Stimulated activated CD4-positive, alpha-beta T cell treated with anti-CD3 and anti-CD28 coated beads, Interleukin-1b, Interleukin-23, amount 100 ng/mL, for 1 hour (primary cell): ENCODE data around the gene SLC35D1.
"Not testable (repeated sequence)": the region's sequence is repeated elsewhere in the genome, so short reads cannot be mapped to it uniquely, and the experiment has no call there.

Experiments used
- DNase-seq, 2 donors: peaks; one replicate each; pipeline ENCODE4 v3.0.0-alpha.2; 2020; ENCODE audit warnings: low read depth in 2 of 2

The SLC35D1 gene

DNA sequence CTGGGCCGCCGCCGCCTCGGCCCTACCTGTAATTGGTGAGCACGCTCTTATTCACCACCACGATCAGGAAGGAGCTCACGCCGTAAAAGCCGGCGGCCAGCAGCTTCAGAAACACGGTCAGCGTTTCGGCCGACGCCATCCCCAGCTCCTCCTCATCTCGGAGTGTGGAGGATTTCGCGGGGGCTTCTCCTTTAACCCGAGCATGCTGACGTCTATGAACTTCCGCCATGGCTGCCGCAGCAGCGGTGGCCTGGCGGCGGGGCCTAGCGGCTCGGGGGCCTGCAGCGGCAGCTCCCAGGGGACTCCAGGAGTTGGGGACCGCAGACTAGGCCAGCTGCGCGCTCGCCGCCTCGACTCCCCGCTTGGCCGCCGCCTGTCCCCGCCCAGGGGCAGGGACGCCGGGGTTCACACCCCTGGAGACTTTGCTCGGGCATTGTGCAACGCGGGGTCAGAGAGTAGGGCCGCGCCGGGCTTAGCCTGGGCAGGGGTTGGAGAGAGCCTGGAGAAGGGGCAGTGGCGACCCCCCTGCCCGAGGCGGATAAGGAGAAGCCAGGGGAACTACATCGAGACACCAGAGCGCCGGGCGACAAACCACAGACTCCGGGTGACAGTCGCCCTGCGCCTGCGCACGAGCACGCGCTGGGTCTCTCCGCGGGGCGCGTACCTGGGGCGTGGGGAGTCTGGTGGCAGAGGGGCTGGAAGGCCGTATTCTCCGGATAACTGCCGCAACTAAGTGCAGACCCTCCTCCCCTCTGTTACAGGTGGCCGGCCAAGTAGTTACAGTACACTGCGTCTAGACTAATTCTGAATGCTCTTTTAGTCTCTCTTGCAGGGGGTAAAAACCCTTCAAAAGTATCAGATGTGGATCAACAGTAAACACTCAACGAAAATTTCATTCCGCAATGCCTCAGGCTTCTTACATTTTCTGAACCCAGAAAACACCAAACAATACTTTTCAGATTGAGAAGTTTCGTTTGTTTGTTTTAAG lies at the start of gene SLC35D1:
TSS of gene SLC35D1 (minus strand) at position 364 of the 988 bp plus-strand sequence. CDS start at position 229, 135 bp downstream.
- peak; percentile 53 to 61 for DNase-seq

DNA sequence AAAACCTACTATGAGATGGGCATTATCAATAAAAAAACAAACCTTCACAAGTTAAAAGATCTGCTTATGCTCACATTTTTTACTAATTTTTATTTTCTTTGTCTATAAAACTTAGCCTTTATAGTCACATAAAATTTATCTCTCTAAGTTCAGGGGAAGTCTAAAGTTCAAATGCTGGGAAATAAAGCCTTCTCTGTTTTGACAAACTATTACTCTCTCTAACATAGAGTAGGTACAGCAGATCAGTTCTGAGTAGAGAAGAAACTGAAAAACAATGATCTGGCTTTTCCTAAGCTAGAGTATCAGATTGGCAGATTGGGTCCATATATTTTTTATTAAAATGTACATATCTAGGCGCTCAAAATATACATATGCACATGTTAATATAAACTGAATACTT lies 49.6 kb upstream of the SLC35D1 start:
- no peak for DNase-seq

DNA sequence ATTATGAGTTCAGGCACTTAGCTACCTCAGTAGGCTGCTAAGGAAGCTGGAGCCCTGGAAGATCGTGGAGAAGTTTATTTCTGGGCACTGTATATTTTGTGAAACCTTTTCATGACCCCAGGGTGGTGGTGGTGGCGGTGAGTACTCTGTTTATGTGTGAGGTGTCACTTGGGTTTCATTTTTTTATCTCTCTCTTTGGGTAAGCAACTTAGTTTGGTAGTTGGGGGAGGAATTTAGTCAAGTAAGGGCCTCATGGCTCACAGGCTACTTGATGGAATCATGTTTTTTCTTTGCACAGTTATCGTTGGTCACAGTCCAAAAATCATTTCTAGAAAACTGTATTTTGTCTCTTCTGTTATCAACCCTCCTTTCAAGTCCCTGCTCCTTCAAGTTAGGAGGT lies 46.9 kb upstream of the SLC35D1 start:
- DNase-seq = no peak

DNA sequence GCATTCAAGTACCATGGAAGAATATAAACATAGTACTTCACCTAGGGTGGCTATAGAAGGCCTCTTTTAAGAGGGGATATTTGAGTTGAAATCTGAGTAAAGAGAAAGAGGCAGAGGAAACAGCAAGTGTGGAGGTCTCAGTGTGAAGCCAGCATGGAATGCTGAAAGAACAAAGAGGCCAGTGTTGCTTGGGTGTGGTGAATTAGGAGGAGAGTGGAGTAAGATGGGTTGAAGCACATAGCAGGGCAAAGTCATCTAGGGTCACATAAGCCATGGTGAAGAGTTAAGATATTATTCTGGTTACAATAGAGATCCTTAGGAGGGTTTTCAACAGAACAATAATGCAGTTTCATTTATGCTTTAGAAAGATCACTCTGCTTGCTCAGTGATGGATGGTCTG lies 43.4 kb upstream of the SLC35D1 start:
- no peak for DNase-seq

DNA sequence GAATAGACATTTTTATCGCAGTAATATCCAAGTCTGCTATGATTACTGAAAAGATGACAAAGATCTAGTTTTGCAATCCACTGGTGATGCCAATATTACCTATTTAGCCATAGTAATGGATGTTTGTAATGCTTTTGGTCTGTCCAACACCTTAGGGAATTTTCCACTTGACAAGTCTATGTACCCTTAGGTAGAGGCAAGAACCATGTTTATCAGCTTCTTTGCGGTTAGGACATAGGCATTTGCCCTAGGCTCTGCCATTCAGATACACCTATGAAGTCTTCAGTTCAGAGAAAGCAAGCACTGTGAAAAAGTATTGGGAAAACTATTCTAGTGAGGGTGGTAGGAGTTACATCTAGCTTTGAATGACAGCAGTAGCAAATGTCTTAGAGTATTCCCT lies 40.2 kb upstream of the SLC35D1 start:
- no peak for DNase-seq

DNA sequence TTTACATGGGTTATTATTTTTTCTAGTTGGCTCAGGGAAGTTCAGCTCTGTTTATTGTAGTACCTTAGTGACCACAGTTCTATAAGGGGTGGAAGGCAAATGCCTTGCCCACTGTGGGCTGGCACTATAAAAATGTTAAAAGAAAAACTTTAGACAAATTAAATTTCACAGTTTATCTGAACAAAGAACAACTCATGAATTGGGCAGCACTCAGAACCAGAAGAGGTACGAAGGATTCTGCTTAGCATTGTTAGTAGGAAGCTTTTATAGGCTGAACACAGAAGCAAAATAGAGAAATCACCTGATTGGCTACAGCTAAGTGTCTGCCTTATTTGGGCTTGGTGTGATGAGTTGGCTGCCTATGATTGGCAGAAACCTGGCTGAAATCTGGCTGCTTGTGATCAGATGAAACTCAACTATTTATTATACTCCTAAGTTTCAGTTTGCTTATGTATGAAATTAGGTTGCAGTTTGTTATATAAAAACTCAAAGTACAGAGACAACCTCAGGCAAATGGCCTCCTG lies 35.8 kb upstream of the SLC35D1 start:
- DNase-seq = no peak

DNA sequence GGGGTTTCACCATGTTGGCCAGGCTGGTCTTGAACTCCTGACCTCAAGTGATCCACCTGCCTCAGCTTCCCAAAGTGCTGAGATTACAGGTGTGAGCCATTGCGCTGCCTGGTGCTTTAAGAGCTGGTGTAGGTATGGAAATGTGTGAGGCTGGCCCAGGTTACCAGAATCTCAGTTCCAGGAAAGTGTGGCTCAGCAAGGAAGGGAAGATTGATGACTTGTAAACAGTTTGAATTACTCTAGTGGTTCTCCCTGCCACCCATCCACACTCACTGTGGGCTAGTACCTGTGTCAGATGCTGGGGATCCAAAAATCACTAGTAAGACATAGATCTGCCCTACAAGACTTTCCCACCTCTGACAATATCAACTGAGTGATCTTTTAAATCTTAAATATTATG lies 34.5 kb upstream of the SLC35D1 start:
- DNase-seq = no peak

DNA sequence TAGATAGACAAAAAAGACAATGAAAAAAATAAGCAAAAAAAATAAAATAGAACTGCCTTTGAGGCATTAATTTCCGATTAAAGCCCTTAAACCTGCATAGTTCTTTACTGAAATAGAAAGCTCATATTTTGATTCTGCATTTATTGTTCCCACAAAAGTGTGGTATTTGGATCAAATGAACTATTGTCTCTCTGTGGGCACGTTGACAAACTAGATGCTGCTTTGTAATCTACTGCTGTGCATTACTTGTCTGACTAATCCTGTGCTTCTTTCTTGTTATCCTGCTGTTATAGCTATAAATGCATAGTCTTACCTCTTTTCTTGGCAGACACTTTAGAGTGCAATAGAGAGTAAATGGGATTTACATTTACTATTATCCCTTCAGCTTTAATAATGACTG lies 31.4 kb upstream of the SLC35D1 start:
- DNase-seq = no peak

DNA sequence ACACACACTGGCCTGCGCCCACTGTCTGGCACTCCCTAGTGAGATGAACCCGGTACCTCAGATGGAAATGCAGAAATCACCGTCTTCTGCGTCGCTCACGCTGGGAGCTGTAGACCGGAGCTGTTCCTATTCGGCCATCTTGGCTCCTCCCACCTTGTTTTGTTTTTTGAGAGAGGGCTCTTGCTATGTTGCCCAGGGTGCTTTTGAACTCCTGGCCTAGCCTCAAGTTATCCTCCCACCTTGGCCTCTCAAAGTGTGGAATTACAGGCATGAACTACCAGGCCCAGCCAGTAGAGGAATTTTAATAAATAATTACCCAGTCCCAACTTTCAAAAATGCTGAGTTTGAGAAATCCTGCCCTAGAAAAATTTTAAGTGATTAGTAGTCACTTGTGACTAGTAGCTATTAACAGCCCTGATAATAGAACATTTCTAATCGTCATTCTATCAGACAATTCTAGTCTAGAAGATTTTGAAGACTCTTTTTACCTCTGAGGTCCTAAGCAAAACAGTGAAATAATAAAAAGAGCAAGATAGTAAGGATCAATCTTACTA lies 30.9 kb upstream of the SLC35D1 start:
- DNase-seq = no peak

DNA sequence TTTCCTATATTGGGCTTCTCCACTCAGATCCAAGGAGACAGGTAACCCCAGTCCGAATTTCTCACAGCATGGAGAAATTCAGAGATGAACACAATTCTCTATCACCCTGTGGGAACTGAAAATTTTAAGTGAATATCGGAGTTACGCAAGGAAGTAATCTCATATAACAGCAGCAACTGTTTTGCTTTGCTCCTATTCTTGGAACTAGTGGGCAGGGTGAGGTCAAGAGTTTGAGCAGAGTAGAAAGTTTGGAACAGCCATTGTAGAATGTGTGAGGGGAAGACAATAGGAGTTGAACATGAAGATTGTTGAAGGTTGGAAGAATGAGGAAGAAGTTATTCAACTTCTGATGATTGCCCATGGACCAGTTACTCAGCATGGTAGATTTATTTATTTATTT lies 24.3 kb upstream of the SLC35D1 start:
- DNase-seq = no peak

DNA sequence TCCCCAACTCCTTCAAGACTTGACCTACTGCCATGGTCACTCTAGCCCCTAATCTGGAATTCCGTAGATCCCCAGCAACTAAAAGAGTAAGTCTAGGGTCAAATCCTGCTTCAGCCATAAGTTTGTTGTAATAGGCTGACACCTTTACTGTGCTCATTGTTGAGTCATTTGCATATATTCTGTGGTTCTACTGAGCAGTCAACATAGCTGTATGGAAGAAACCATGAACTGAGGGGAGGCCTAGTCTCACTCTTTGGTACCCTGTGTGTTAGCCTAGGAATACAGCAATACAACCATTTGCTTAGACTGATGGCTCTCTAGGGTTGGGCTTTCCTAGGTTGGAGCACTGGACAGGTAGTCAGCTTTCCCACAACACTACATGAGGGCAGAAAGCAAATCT lies 23.6 kb upstream of the SLC35D1 start:
- DNase-seq = no peak

DNA sequence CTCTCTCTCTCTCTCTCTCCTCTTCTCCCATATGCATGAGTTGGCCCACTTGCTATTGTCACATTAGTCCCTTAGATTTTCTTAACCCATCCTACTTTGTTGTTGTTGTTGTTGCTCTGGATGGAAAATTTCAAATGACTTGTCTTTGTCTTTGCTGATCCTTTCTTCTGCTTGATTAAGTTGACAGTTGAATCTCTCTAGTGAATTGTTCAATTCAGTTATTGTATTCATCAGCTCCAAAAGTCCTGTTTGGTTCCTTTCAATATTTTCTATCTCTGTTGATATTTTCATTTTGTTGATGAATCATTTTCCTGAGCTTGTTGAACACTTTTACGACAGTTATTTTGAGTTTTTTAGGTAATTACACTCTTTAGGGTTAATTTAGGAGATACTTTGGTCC lies 18.8 kb upstream of the SLC35D1 start:
- DNase-seq = no peak

DNA sequence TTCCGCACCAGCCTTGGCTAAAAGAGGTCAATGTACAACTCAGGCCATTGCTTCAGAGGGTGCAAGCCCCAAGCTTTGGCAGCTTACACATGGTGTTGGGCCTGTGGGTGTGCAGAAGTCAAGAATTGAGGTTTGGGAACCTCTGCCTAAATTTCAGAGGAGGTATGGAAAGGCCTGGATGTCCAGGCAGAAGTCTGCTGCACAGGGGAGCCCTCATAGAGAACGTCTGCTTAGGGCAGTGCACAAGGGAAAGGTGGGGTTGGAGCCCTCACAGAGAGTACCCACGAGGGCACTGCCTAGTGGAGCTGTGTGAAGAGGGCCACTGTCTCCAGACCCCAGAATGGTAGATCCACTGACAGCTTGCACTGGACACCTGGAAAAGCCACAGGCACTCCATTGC lies 13.7 kb upstream of the SLC35D1 start:
- DNase-seq = not testable (repeated sequence)

DNA sequence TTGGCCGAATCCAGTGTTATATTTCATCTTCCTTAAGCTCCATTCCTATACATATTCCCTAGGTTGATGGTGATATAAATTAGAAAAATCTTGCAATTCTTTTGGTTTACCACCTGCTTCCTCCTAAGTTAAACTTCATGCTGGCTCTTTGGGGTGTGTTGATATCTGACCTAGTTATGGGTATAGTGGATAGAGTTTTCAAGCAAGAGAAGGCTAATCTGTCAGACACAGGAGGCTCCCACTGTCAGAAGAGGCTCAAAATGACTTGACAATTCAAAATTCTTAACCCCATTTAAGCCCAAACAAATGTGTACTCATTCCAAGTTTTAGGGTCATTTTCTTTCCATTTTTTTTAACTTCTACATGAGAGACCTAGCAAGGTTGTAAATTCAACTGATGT lies 8.5 kb upstream of the SLC35D1 start:
- DNase-seq = no peak

DNA sequence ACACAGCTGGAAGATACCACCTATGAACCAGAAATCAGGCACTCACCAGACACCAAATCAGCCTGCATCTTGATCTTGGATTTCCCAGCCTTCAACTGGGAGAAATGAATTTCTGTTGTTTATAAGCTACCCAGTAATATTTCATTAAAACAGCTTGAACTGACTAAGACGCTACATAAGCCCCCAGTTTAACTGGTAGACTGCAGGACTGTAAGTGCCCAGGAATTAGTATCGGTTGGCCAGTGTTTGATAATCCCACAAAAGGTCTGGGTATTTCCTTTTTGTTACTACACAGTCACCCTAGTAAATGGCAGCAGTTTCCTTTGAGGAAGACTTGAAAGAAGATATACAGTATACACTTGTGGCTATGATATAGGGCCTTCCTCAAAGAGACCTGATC lies 7.3 kb upstream of the SLC35D1 start:
- no peak for DNase-seq

DNA sequence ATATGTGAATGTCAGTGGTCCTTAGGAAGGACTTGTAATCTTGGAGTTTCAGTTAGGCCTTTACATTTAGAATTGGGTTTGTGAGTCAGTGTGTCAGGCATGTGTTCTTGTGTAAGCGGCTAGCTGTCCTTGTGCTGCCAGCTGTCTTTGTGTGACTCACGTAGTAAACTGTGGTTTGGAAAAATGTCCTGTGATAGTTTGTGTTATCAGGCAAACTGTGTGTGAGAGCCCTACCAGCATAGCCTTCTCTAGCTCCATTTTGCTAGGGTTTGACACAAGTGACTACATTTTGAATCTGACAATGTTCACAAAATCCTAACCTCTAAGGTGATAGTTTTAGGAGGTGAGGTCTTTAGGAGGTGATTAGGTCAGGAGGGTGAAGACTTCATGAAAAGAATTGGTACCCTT lies 6.9 kb upstream of the SLC35D1 start:
- no peak for DNase-seq

DNA sequence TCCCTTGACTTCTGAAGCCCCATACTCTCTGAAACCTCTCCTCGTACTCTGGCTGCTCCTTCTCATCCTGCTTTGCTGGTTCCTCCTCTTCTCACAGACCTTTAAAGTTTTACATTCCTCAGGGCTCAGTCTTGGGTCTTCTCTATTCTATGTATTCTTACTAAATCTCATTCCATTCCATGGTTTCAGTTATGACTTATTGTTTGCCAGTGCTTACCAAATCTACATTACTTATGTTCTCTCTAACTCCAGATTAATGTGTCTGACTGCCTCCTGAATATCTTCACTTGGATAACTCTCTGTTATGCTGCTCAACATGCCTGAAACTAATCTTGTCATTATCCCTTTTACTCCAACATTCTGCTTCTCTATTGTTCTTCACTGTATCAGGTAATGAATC lies 5.4 kb upstream of the SLC35D1 start:
- DNase-seq = no peak

DNA sequence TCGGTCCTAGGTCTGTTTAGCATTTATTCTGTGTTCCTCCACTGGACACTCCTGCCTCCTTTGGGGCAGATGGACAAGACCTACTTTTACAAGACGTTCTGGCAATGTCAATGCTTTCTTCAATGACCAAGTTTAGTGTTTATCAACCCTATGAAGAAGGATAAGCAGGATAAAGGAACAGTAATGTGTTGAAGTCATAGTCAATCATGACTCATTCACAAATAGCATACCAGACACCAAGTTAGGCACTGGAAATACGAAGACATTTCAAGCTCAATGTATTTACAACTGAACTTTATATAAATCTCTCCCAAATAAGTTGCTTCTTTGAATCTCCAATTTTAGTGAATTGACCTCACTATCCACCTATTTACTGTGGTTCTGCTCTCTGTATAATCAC lies 4.8 kb upstream of the SLC35D1 start:
- DNase-seq = no peak

DNA sequence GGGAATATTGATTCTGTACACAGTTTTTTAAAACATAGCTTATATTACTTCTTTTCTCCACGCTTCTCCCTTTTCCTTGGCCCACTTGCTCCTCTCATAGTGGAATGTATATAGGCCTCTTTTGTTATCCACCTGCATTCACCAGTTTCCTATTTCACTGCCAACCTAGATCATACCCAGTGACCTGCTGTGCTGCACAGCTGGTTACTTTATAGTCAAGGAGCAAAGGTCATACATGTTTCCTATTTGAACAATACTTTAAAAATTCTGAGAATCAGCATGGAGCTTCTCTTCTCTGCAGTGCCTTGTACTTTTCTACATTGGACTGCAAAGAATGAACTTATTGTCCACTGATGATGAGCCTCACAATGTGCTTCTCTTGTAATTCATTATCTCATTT lies 4.3 kb upstream of the SLC35D1 start:
- no peak for DNase-seq

DNA sequence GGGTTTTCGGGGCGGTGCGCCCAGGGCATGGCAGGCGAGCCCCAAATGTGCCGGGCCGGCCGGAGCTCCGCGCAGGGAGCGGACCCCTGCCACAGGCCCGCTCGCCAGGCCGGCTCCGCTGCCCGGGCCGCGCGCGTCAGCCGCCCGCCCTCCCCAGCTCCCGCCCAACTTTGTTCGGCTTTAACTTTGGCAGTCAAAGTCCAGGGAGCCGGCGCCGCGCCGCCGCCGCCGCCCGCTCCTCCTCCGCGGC lies 488 bp downstream of the SLC35D1 start:
- no peak for DNase-seq

DNA sequence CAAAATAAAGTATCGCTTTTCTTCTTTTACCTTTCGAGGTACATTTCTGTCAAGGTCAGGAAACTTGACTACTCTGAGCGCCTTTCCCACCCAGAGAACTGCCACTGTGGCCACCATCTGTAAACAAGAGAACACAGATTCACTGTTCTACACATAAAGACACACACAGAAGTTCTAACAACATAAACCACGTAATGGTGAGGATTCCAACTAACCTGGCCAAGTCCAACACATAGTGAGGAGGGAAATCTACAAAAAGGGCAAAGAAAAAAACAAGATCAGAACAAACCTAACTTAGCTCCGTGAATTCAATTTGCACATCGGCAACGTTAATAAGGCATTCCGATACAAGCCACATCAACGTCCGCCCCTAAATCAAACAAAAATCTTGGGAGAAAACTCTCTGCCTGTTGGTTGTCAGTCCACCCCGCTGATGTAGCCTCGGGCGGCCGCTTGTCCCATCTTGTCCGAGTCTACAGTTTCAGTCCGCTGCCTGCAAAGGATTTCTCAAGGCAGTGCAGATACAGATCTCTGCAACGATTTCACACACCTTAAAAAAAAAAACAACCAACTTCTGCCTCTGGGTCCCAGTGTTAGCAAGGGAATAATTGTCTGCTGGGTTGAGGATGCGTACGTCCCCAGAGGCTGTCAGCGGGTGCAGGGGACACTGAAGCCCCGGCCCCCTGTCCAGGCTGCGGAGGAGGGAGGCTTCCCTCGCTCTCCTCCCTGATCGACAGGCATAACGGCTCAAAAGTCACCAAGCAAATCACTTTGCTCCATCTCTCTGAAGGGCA lies 1.0 kb downstream of the SLC35D1 start:
- DNase-seq = no peak

DNA sequence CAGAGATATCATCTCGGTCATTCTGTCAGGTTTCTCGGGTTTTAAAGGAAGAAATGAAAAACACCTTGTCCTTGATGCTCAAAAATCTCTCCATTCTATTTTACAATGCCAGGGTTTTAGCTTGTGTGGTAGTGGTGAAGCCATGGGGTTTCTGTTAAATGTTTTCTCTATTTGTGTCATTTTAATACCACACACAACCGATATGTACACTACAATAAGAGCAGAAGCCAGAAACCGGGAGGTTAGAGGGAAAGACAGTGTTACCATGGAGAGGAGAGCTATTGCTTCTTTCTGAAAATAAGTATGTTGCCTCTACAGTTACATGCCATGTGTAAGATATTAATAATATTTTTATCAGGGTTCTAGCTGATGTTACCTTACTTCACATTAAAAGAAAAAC lies 2.8 kb downstream of the SLC35D1 start:
- no peak for DNase-seq
